Tibial artery (tissue), 4 donors: ENCODE results near the gene CCDC97.
A peak's percentile ranks its signal among the peaks of the same experiment; 100 is the strongest.

Source experiments
- DNase-seq, 2 donors: peaks; one replicate each; pipeline ENCODE4 v3.0.0-alpha.2; 2019
- H3K27ac ChIP-seq, 2 donors: fragments of 200-600 bp; sonication (generic) in 1 of 2; 1 replicate in 1 of 2; 2 replicates in 1 of 2; pipeline ENCODE4 v1.5.1; 2018 to 2019; ENCODE audit warnings: mild to moderate bottlenecking in 1 of 2
- H3K27me3 ChIP-seq, 2 donors: fragments of 200-600 bp; sonication (generic) in 1 of 2; one replicate each; pipeline versions ENCODE4 v1.5.1 to v1.6.0; 2016 to 2019
- H3K36me3 ChIP-seq, 3 donors: fragments of 200-600 bp; sonication (generic) in 2 of 3; one replicate each; pipeline ENCODE4 v1.5.1; 2016 to 2019; ENCODE audit warnings: mild to moderate bottlenecking in 2 of 3
- H3K4me1 ChIP-seq, 4 donors: fragments of 200-600 bp; sonication (generic) in 2 of 4; 1 replicate in 3 of 4; 2 replicates in 1 of 4; pipeline ENCODE4 v1.5.1; 2016 to 2019
- H3K4me3 ChIP-seq, 2 donors: fragments of 200-600 bp; sonication (generic) in 1 of 2; 1 replicate in 1 of 2; 2 replicates in 1 of 2; pipeline ENCODE4 v1.5.1; 2018 to 2019; ENCODE audit warnings: mild to moderate bottlenecking in 2 of 2
- H3K9me3 ChIP-seq, 3 donors: fragments of 200-600 bp; sonication (generic) in 1 of 3; one replicate each; pipeline ENCODE4 v1.5.1; 2016 to 2019
- CTCF ChIP-seq, 2 experiments: fragments of 200-600 bp in 1 of 2; fragments of 450-650 bp in 1 of 2; IDR thresholded peaks; one replicate each; pipeline ENCODE4 v1.5.1; 2017 to 2019; ENCODE audit warnings: antibody characterized with exemption in 2 of 2, mild to moderate bottlenecking in 1 of 2, moderate library complexity in 1 of 2
- intact Hi-C: fragments of 100-400 bp; cut with DNase I; formaldehyde crosslinking; loops from one replicate; pipeline ENCODE4 v1.15.0; 2023; ENCODE audit warnings: low total_unique reads

The CCDC97 gene

GRCh38 chr19:41372501-41372900 lies 62.5 kb downstream of the CCDC97 start:
- Histone ChIP-seq H3K4me1 (peaks cover 0 to 35% (median 15%) of the 10 kb centered on the region in 4 donors), H3K27ac (no peak overlapping the region), H3K9me3 (no peaks in the 10 kb centered on the region), H3K27me3 (no peaks in the 10 kb centered on the region), H3K4me3 (no peak overlapping the region), H3K36me3 (no peaks in the 10 kb centered on the region)
- no peak for TF ChIP-seq CTCF (IDR thresholded peaks at IDR 0.05)
- DNase-seq, result no peak
- intact Hi-C loops, result no loop called here

- peak; percentile 72 to 90 for DNase-seq
- intact Hi-C loops, result no loop called here
- H3K4me3 ChIP-seq, result no peak overlapping the region
- H3K27me3 ChIP-seq, result no peaks in the 10 kb centered on the region
- no peak for TF ChIP-seq CTCF (IDR thresholded peaks at IDR 0.05)
- H3K4me1 ChIP-seq, result peaks cover 0 to 27% (median 15%) of the 10 kb centered on the region in 4 donors
- peaks cover 0 to 7% (median 0%) of the 10 kb centered on the region in 3 donors for H3K36me3 ChIP-seq
- no peaks in the 10 kb centered on the region for H3K9me3 ChIP-seq
- H3K27ac ChIP-seq, result no peak overlapping the region
Observed at GRCh38 chr19:41373993-41374392, 64.0 kb downstream of the CCDC97 start.
